Fibroblast of mammary gland (primary cell): ENCODE results near the gene PTRHD1.
A peak's percentile ranks its signal among the peaks of the same experiment; 100 is the strongest.

Source experiments
- DNase-seq: peaks from one replicate; pipeline ENCODE4 v3.0.0-alpha.2; 2010; ENCODE audit warnings: low read depth
- H3K4me3 ChIP-seq: 2 replicates; pipeline ENCODE4 v1.5.1; 2011; ENCODE audit warnings: low read depth, mild to moderate bottlenecking, low read length, moderate library complexity; ENCODE audit not compliant: control insufficient read depth
- CTCF ChIP-seq: conservative IDR thresholded peaks from 2 replicates; pipeline ENCODE4 v1.5.1; 2011; ENCODE audit warnings: low read depth, low read length, inconsistent platforms; ENCODE audit not compliant: control insufficient read depth, insufficient read depth

The PTRHD1 gene

GRCh38 chr2:24791452-24791851, 1.7 kb downstream of the PTRHD1 start:
- no peak for TF ChIP-seq CTCF
- no peak for DNase-seq
- no peak overlapping the region for H3K4me3 ChIP-seq

DNA sequence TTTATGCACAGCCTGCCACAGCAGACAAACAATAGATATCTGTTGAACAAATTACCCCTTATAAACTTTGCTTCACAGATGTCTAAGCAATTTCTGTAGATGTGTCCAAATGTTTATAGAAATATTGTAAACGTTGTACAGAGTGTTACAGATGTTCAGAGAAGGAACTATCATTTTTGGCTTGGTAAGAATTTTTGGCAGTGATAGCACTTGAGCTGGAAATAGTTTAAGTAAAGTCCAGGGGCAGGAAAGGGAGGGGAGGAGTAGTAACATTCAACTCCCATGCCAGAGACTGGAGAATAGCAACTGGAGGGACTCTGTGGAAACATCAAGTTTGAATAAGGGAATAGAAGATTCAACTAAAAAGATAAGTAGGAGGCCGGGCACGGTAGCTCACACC, 4.4 kb downstream of the PTRHD1 start:
- no peak overlapping the region for H3K4me3 ChIP-seq
- no peak for TF ChIP-seq CTCF
- no peak for DNase-seq

GRCh38 chr2:24787532-24787931, 5.7 kb downstream of the PTRHD1 start:
- DNase-seq, result no peak
- H3K4me3 ChIP-seq, result no peak overlapping the region
- no peak for TF ChIP-seq CTCF

- no peak for TF ChIP-seq CTCF
- DNase-seq, result no peak
- no peak overlapping the region for H3K4me3 ChIP-seq
Observed at GRCh38 chr2:24785671-24786321, 7.4 kb downstream of the PTRHD1 start.

GRCh38 chr2:24783641-24784040, 9.6 kb downstream of the PTRHD1 start:
- DNase-seq, result no peak
- no peak overlapping the region for H3K4me3 ChIP-seq
- no peak for TF ChIP-seq CTCF

- no peak for DNase-seq
- no peak for TF ChIP-seq CTCF
- no peak overlapping the region for H3K4me3 ChIP-seq
Observed at GRCh38 chr2:24779116-24779515, 14.1 kb downstream of the PTRHD1 start.

DNA sequence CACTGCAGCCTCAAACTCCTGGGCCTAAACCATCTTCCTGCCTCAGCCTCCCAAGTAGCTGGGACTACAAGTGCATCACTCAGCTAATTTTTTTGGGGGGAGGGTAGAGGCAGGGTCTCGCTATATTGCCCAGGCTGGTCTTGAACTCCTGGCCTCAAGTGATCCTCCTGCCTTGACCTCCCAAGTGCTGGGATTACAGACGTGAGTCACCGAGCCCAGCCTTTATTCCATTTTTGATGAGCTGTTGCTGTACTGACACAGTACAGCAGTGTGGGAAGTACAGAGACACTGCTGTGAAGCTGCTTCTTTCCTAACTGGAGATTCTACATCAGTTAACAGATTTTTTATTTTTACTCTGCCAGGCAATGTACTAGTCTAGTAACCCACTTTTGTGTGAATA, 18.8 kb downstream of the PTRHD1 start:
- no peak overlapping the region for H3K4me3 ChIP-seq
- TF ChIP-seq CTCF, result no peak
- DNase-seq, result peak; percentile 11
